Fibroblast of pulmonary artery (primary cell): Measurements from ENCODE around the gene ARHGAP5.

ENCODE experiments used
- DNase-seq: peaks from one replicate; pipeline ENCODE4 v3.0.0-alpha.2; 2010; ENCODE audit warnings: low read depth
- H3K4me3 ChIP-seq: replicated peaks from 2 replicates; pipeline ENCODE4 v1.5.1; 2011; ENCODE audit warnings: low read depth, mild to moderate bottlenecking, control low read depth, low read length, moderate library complexity
- TF ChIP-seq, protein P1 (sequence below): IDR thresholded peaks from 2 replicates; pipeline ENCODE4 v1.5.1; 2011; ENCODE audit warnings: mild to moderate bottlenecking, control low read depth, low read length, inconsistent platforms; ENCODE audit errors: missing control alignments

Gene ARHGAP5

DNA sequence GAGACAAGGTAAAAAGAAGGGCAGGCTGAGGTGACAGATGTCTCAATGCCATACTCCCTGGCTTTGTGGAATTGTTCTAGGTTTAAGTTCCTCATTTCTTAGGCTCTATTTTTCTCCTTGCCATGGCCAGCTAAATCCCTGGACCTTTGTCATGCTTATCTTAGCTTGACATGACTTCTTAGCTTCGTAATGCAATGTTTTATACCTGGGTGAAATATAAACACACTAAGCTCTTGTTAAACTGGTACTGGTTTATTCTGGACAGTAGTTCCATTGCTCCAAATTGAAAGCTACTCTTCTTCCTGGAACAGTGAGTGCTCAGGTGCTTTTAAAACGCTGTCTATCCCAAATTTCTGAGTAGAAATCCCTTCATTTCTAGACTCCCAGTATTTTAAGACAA, 17.4 kb upstream of the ARHGAP5 start:
- TF ChIP-seq, protein P1, sequence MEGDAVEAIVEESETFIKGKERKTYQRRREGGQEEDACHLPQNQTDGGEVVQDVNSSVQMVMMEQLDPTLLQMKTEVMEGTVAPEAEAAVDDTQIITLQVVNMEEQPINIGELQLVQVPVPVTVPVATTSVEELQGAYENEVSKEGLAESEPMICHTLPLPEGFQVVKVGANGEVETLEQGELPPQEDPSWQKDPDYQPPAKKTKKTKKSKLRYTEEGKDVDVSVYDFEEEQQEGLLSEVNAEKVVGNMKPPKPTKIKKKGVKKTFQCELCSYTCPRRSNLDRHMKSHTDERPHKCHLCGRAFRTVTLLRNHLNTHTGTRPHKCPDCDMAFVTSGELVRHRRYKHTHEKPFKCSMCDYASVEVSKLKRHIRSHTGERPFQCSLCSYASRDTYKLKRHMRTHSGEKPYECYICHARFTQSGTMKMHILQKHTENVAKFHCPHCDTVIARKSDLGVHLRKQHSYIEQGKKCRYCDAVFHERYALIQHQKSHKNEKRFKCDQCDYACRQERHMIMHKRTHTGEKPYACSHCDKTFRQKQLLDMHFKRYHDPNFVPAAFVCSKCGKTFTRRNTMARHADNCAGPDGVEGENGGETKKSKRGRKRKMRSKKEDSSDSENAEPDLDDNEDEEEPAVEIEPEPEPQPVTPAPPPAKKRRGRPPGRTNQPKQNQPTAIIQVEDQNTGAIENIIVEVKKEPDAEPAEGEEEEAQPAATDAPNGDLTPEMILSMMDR: no peak
- no peak overlapping the region for H3K4me3 ChIP-seq
- DNase-seq: no peak

DNA sequence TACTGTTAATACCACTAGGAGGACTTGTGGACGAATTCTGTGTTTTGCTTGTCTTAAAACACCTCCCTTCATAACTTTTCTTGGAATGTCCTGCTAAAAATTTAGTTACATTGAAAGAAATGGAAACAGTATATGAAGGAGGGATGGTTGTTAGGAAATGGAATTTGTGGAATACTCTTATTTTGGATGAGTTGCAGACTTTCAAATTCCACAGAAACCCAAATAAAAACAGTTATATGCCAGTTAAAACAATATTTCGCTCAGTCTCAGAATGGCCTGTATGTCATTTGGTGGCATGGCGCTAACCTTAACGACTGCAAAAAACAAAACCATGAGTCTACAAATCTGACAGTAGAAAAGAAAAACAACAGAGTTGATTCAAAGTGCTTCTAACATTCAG, 12.2 kb upstream of the ARHGAP5 start:
- H3K4me3 ChIP-seq: no peak overlapping the region
- DNase-seq: no peak
- TF ChIP-seq, protein P1: no peak

DNA sequence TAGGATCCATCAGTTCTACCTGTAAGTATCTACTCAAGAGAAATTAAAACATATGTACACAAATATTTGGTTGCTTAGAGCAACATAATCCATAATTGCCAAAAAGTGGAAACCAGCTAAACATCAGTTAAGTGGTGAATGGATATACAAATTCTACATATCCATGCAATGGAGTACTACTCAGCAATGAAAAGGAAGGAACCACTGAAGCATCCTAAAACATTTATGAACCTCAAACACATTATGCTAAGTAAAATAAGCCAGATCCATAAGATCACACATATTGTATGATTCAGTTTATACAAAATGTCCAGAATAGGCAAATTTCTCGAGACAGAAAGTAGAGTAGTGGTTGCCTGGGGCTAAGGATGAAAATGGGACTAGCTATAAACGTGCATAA, 8.4 kb upstream of the ARHGAP5 start:
- DNase-seq: no peak
- TF ChIP-seq, protein P1: no peak

DNA sequence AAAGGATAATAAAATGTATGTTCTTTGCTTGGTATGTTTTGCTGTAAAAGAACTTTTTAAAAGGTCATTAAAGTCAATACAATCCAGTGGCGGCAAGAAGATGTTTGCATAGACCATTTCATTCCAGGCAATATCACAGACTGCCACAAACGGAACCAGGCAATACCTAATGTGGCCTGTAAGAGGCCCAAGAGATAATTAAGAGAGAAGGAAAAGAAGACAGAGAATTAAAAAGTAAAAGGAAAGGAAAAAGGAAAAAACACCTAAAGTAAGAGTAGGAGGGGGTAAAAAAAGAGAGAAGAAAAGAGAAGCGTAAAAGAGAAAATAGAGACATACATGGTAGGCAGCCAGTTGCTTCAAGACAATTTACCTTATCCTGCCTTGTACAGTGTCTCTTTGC, 6.8 kb upstream of the ARHGAP5 start:
- TF ChIP-seq, protein P1: no peak
- no peak overlapping the region for H3K4me3 ChIP-seq
- no peak for DNase-seq

More for the DNA sequence above, 8.4 kb upstream of the ARHGAP5 start:
- H3K4me3 ChIP-seq: no peak overlapping the region

DNA sequence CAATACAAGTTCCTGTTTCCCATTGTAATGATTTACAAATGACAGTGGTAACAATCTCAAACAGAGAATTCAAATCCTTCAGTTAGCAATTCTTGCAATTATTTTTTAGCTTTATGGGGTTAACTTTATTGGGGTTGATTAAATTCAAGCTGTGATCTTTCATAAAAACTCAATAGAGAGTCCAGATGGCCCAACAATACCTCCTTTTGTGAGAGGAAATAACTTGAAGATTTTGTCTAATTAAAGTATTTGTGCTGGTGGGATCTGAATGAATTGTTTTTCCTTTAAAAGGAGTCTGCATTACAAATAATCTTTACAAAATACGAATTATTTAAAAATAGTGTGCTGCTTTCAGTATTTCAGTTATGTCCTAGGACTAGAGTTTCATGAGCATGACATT, 4.4 kb upstream of the ARHGAP5 start:
- no peak for DNase-seq
- no peak overlapping the region for H3K4me3 ChIP-seq
- TF ChIP-seq, protein P1: no peak

DNA sequence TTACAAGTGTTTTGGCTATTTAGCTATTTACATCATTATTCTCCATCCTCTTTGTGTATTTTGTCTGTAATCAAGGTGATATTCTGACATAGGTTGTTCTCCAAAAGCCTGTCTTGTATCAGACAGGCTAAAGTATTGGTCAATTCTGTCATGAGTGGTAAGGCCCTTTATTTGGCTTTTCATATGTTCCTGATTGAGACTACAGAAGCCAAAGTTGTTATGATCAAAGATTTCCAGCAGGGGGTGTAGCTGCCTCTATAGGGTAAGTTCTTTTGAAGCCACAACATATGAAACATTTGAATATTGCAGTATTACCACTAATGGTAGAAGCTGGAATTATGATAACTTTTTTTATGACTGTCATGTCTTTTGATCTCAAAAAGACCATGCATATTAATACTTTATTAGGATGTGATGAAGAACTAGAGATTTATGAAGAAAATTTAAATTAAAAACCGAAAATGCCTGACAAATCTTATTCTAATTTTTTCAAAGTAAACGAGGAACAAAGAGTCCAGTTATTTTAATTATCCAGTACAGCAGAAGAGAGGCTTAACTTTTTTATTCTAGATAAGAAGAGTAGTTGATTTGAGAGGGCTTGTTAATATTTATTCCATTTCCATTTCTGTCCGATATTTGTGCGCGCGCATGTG, 3.4 kb upstream of the ARHGAP5 start:
- no peak overlapping the region for H3K4me3 ChIP-seq
- peak; percentile 91 for DNase-seq
- TF ChIP-seq, protein P1: peak; percentile 78
